HG02763 (cell line): Measurements from ENCODE around the gene SMARCA5.
"Not testable (repeated sequence)": the region's sequence is repeated elsewhere in the genome, so short reads cannot be mapped to it uniquely, and the experiment has no call there.

Source experiments
- ATAC-seq: cut with Tn5 transposase; IDR thresholded peaks from one replicate; pipeline ENCODE4 v1.9.1; 2021; ENCODE audit warnings: mild to moderate bottlenecking, moderate library complexity; ENCODE audit not compliant: unreplicated experiment

SMARCA5 gene, protein sequence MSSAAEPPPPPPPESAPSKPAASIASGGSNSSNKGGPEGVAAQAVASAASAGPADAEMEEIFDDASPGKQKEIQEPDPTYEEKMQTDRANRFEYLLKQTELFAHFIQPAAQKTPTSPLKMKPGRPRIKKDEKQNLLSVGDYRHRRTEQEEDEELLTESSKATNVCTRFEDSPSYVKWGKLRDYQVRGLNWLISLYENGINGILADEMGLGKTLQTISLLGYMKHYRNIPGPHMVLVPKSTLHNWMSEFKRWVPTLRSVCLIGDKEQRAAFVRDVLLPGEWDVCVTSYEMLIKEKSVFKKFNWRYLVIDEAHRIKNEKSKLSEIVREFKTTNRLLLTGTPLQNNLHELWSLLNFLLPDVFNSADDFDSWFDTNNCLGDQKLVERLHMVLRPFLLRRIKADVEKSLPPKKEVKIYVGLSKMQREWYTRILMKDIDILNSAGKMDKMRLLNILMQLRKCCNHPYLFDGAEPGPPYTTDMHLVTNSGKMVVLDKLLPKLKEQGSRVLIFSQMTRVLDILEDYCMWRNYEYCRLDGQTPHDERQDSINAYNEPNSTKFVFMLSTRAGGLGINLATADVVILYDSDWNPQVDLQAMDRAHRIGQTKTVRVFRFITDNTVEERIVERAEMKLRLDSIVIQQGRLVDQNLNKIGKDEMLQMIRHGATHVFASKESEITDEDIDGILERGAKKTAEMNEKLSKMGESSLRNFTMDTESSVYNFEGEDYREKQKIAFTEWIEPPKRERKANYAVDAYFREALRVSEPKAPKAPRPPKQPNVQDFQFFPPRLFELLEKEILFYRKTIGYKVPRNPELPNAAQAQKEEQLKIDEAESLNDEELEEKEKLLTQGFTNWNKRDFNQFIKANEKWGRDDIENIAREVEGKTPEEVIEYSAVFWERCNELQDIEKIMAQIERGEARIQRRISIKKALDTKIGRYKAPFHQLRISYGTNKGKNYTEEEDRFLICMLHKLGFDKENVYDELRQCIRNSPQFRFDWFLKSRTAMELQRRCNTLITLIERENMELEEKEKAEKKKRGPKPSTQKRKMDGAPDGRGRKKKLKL

GRCh38 chr4:143513314-143514168 is at the start of gene SMARCA5:
TSS of gene SMARCA5 (plus strand) at chr4:143513702. CDS start at chr4:143513925, 223 bp downstream.
- peak; percentile 84 for ATAC-seq

DNA sequence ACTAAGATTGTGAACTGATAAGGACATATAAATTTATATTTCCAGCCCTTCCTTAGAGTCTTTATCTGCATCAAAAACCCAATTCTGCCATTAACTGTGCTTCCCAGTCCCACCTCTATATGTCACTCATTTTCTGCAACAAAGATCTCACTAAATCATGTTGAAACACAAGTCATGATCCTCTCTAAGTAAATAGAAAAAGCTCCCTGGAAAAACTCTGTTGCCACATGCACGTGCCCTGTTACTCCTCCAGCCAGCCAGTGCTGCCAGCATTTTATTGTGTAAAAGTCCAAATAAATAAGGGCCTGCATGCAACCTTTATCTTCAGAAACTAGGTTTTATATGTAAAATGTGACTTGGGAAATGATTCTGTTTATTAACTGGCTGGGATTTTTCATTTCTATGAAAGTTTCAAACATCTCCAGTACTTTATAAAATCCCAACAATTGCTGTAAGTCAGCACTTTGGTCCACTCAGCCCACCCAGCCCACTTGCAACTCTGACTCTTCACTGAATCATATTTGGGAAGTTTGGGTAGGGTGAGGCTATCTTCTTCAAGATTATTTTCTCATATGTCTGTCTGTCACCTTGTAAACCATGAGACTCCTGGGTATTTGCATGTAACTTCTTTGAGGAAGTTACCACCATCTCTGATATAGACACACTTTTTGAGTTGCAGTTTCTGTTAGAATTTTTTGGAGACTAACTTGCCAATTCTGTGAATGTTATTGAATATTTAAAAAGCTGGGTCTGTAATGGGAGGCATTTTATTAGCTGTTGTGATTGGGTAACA is 40.0 kb upstream of the SMARCA5 start:
- ATAC-seq, result peak; percentile 66

DNA sequence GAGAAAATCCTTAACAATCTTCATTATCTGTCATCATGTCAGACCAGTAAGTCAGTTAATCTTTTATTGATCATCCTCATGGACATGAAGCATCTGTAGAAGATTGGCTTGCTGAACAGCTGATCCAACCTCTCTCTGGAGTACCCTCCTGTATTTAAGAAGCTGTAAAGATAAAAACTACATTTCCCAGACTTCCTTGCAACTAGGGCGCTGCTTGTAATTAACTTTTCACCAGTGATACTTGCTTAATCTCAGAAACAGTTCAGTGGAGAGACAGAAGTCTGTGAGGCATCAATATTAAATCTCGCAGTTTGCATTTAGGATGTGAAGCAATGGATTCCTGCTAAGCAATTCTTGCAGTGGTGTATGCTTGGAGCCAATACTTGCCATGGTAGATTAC is 36.0 kb upstream of the SMARCA5 start:
- no peak for ATAC-seq

GRCh38 chr4:143481361-143481760 is 32.1 kb upstream of the SMARCA5 start:
- ATAC-seq, result no peak

DNA sequence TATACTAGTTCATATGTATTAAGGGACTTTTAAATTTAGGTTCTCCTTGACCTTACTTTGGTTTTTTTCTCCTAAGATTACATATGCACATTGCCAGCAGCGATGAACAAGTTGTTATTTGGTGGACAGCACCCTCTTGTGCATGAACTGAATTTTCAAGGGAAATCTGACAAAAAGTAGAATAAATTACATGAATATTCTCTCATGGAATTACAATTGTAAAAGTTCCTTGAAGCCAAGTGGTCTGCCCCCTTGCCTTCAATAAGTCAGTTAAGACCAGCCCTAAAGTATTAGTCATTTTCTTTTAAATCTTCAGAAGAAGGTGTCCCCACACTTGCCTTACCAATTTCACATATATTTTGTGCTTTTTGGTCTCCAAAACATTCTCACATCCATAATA is 30.7 kb upstream of the SMARCA5 start:
- ATAC-seq, result no peak

DNA sequence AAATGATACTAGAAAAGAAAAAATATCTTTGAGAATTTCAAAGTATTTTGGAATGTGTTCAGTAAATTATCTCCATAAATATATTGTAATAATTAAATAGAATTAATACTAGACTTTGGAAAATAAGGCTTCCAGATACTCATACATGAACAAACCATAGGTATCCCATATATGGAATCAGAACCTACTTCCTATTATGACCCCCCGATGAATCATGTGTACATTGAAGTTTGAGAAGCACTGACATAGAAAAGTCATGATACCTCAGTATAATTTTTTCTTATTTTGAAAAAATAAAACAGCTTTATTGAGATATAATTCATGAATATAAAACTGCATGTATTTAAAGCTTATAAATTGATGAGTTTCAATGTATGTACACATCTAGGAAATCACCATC is 27.2 kb upstream of the SMARCA5 start:
- no peak for ATAC-seq

DNA sequence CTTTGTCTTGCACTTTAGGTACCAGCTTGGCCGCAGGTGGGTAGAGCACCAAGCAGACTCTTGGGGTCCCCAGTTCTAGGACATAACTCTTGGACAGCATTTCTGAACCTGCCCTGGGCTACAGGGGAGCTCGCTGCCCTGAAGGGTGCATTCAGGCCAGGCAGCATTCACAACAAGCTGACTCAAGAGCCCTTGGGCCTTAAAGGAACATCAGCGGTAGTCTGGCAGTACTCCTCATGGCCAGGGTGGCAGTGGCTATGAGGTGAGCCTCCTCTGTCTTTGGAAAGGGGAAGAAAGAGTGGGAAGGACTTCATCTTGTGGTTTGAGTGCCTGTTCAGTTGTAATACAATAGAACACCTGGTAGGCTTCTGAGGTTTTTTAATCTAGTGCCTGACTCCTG is 24.8 kb upstream of the SMARCA5 start:
- no peak for ATAC-seq

DNA sequence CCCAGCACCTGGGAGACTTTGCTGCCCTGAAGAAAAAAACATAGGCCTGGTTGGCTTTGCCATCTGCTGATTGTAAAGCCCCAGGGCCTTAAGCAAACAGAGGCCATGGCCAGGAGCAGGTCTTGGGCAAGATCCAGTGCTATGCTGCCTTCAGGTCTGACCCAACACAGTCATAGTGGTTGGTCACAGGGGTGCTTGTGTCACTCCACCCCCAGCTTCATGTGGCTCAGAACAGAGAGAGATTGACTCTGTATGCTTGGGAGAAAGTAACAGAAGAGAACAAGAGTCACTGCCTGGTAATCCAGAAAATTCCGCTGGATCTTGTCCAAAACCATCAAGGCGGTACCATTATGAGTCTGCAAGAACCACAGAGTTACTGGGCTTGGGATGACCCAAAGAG is 24.4 kb upstream of the SMARCA5 start:
- no peak for ATAC-seq

DNA sequence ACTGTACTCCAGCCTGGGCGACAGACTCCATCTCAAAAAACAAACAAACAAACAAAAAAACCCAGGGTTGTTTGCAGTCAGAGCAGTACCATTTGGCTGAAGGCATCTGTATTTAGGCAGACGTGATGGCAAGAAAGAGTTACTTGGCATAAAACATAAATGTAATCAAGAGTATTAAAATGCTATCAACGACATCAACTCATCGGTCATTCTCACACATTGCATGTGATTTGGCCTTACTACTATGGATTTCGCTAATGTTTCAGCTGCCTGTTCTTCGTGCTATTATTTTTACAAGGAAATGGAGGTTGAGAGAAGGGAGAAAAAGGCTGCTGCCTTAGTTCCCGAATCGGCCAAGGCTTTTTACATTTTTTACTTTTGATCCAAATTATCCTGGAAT is 15.5 kb upstream of the SMARCA5 start:
- ATAC-seq, result no peak

GRCh38 chr4:143502231-143502630 is 11.3 kb upstream of the SMARCA5 start:
- no peak for ATAC-seq

DNA sequence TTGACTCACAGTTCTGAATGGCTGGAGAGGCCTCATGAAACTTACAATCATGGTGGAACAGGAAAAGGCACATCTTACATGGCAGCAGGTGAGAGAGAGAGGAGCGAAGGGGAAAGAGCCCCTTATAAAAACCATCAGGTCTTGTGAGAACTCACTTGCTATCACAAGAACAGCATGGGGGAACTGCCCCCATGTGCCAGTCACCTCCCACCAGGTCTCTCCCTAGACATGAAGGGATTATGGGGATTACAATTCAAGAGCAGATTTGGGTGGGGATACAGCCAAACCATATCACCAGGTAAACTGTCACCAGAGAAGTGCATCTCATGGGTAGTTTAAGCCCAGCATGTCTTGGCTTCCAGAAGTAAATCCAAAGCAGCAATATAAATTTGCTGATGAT is 7.5 kb upstream of the SMARCA5 start:
- ATAC-seq, result no peak

DNA sequence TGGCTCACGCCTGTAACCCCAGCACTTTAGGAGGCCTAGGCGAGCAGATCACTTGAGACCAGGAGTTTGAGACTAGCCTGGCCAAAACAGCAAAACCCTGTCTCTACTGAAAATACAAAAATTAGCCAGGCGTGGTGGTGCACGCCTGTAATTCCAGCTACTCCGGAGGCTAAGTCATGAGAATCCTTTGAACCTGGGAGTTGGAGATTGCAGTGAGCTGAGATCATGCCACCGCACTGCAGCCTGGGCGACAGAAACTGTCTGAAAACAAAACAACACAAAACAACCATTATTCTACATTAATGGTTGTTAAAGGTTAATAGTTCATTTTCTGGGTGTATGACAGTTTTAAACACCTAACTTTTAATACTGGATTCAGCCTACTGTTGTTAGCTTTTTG is 1.6 kb upstream of the SMARCA5 start:
- ATAC-seq, result no peak

GRCh38 chr4:143512978-143513313 is 556 bp upstream of the SMARCA5 start:
- peak; percentile 26 for ATAC-seq

DNA sequence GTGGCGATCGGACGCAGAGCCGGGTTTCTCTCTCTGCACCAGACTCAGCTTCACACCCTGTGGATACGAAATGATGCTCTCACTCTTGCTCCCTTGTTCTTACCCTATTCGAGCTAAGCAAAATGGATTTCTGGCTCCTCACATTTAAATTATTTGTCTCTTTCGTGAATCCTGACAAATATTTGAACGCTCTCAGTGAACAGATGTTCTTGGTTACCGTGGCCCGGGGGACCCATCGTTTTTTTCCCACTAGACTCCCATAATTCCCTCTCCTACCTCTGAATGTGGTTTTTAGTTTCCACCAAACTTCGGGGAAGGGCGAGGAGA is 630 bp downstream of the SMARCA5 start:
- ATAC-seq, result no peak

- ATAC-seq, result no peak
Measured at GRCh38 chr4:143514497-143514896, 995 bp downstream of the SMARCA5 start.

GRCh38 chr4:143514901-143515300 is 1.4 kb downstream of the SMARCA5 start:
- ATAC-seq, result no peak

GRCh38 chr4:143515905-143516304 is 2.4 kb downstream of the SMARCA5 start:
- ATAC-seq, result no peak

DNA sequence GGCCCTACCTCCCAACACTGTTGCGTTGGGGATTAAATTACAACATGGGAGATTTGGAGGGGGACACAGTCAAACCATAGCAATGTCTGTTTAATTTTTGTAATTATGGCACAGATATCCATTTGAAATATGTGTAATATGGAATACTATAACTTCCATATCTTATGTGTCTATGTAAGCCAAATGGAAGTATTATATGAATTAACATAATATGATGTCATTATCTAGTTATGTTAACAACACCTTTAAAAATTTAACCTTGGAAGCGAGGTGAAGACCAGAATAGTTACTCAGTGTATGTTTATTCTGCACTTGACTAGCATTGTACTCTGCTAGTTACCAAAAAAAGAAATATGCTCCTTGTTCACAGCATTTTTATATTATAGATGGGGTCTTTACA is 4.3 kb downstream of the SMARCA5 start:
- no peak for ATAC-seq

- no peak for ATAC-seq
Measured at GRCh38 chr4:143524211-143524610, 10.7 kb downstream of the SMARCA5 start.

DNA sequence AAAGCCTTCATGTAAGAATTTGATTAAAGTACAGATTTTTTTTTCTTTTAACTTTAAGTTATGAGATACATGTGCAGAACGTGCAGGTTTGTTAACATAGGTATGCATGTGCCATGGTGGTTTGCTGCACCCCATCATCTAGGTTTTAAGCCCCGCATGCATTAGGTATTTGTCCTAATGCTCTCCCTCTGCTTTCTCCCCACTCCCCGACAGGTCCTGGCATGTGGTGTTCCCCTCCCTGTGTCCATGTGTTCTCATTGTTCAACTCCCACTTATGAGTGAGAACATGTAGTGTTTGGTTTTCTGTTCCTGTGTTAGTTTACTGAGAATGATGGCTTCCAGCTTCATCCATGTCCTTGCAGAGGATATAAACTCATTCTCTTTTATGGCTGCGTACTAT is 14.5 kb downstream of the SMARCA5 start:
- not testable (repeated sequence) for ATAC-seq
